ENCODE data around the gene ZFYVE19.

ZFYVE19 gene

GRCh38 chr15:40815042-40815698 is 8.3 kb downstream of the ZFYVE19 start:
- DNase-seq (ENCODE audit: low spot score) = no peak

- DNase-seq (ENCODE audit: low spot score) = no peak
Measured at GRCh38 chr15:40819048-40819447, 12.2 kb downstream of the ZFYVE19 start.

- DNase-seq (ENCODE audit: low spot score) = no peak
Measured at GRCh38 chr15:40821195-40821594, 14.3 kb downstream of the ZFYVE19 start.

GRCh38 chr15:40823572-40824343 is 16.9 kb downstream of the ZFYVE19 start:
- DNase-seq (ENCODE audit: low spot score) = no peak

GRCh38 chr15:40825661-40826422 is 19.0 kb downstream of the ZFYVE19 start:
- DNase-seq (ENCODE audit: low spot score) = no peak

- no peak for DNase-seq (ENCODE audit: low spot score)
Measured at GRCh38 chr15:40826423-40827075, 19.7 kb downstream of the ZFYVE19 start.

GRCh38 chr15:40828447-40829036 is 21.7 kb downstream of the ZFYVE19 start, which contains the start of gene PPP1R14D:
TSS of gene PPP1R14D (minus strand) at chr15:40828708. CDS start at chr15:40828641, 67 bp downstream.
- DNase-seq (ENCODE audit: low spot score) = no peak

GRCh38 chr15:40829115-40829514 is 22.2 kb downstream of the ZFYVE19 start:
- DNase-seq (ENCODE audit: low spot score) = no peak

- DNase-seq (ENCODE audit: low spot score) = no peak
Measured at GRCh38 chr15:40830884-40831283, 24.0 kb downstream of the ZFYVE19 start.

- no peak for DNase-seq (ENCODE audit: low spot score)
Measured at GRCh38 chr15:40831861-40832260, 25.0 kb downstream of the ZFYVE19 start.

GRCh38 chr15:40832903-40833302 is 26.0 kb downstream of the ZFYVE19 start:
- no peak for DNase-seq (ENCODE audit: low spot score)

- DNase-seq (ENCODE audit: low spot score) = no peak
Measured at GRCh38 chr15:40836020-40836419, 29.1 kb downstream of the ZFYVE19 start.

- no peak for DNase-seq (ENCODE audit: low spot score)
Measured at GRCh38 chr15:40838756-40839155, 31.9 kb downstream of the ZFYVE19 start.

GRCh38 chr15:40841741-40842140 is 34.9 kb downstream of the ZFYVE19 start:
- no peak for DNase-seq (ENCODE audit: low spot score)

GRCh38 chr15:40843261-40843884 is 36.5 kb downstream of the ZFYVE19 start:
- no peak for DNase-seq (ENCODE audit: low spot score)

GRCh38 chr15:40843885-40844695 is 37.2 kb downstream of the ZFYVE19 start, which contains the start of gene SPINT1:
TSS of gene SPINT1 (plus strand) at chr15:40844048. CDS start at chr15:40844555, 507 bp downstream.
- DNase-seq (ENCODE audit: low spot score) = no peak

GRCh38 chr15:40844696-40845030 is 37.8 kb downstream of the ZFYVE19 start:
- DNase-seq (ENCODE audit: low spot score) = no peak

- no peak for DNase-seq (ENCODE audit: low spot score)
Measured at GRCh38 chr15:40845036-40845435, 38.1 kb downstream of the ZFYVE19 start.

GRCh38 chr15:40845511-40846284 is 38.8 kb downstream of the ZFYVE19 start:
- no peak for DNase-seq (ENCODE audit: low spot score)

GRCh38 chr15:40846841-40847222 is 39.9 kb downstream of the ZFYVE19 start:
- no peak for DNase-seq (ENCODE audit: low spot score)

Measured in left forelimb (tissue), 1 donor.